DOHH2 (cell line): Measurements from ENCODE around the gene NENF.

Source experiments
- H3F3A ChIP-seq: fragments of 200-600 bp; sonication (generic), shearing (Covaris generic); 2 replicates; pipeline ENCODE4 v1.6.0; 2016; ENCODE audit warnings: antibody characterized with exemption, mild to moderate bottlenecking; ENCODE audit not compliant: control insufficient read depth, insufficient read depth
- H3K27ac ChIP-seq: fragments of 200-600 bp; sonication (generic); 2 replicates; pipeline ENCODE4 v1.5.1; 2014; ENCODE audit warnings: low read depth, mild to moderate bottlenecking, low read length, moderate library complexity
- H3K27me3 ChIP-seq: fragments of 200-600 bp; sonication (generic); 2 replicates; pipeline ENCODE4 v1.6.1; 2014; ENCODE audit warnings: mild to moderate bottlenecking, low read length, mixed read lengths; ENCODE audit not compliant: control insufficient read depth
- H3K36me3 ChIP-seq: fragments of 200-600 bp; sonication (generic); 2 replicates; pipeline ENCODE4 v1.6.1; 2014; ENCODE audit warnings: mild to moderate bottlenecking, low read length, moderate library complexity, mixed read lengths; ENCODE audit not compliant: control insufficient read depth
- H3K4me1 ChIP-seq: fragments of 200-600 bp; sonication (generic); 2 replicates; pipeline ENCODE4 v1.6.1; 2014; ENCODE audit warnings: mild to moderate bottlenecking, low read length, mixed read lengths; ENCODE audit not compliant: control insufficient read depth
- H3K4me2 ChIP-seq: fragments of 200-600 bp; sonication (generic); 2 replicates; pipeline ENCODE4 v1.6.0; 2014; ENCODE audit warnings: mild to moderate bottlenecking, low read length, moderate library complexity
- H3K4me3 ChIP-seq: fragments of 200-600 bp; sonication (generic); 2 replicates; pipeline ENCODE4 v1.5.1; 2014; ENCODE audit warnings: mild to moderate bottlenecking, low read length, mixed read lengths
- H3K79me2 ChIP-seq: fragments of 200-600 bp; sonication (generic); 2 replicates; pipeline ENCODE4 v1.6.1; 2014; ENCODE audit warnings: mild to moderate bottlenecking, low read length, mixed read lengths; ENCODE audit not compliant: control insufficient read depth
- H3K9me2 ChIP-seq: fragments of 200-600 bp; sonication (generic); replicated peaks from 2 replicates; pipeline ENCODE4 v1.6.1; 2014; ENCODE audit warnings: mild to moderate bottlenecking, low read length, mixed read lengths; ENCODE audit not compliant: control insufficient read depth
- H3K9me3 ChIP-seq: fragments of 200-600 bp; sonication (generic); 2 replicates; pipeline ENCODE4 v1.6.1; 2014; ENCODE audit warnings: antibody characterized with exemption, low read length, mixed read lengths; ENCODE audit not compliant: control insufficient read depth, insufficient read depth
- H4K20me1 ChIP-seq: fragments of 200-600 bp; sonication (generic); 2 replicates; pipeline ENCODE4 v1.6.0; 2014; ENCODE audit warnings: low read depth, mild to moderate bottlenecking, antibody characterized with exemption, low read length, moderate library complexity; ENCODE audit not compliant: control insufficient read depth, insufficient read depth
- CTCF ChIP-seq: fragments of 200-600 bp; sonication (generic); IDR thresholded peaks from one replicate; pipeline ENCODE4 v1.5.1; 2014; ENCODE audit warnings: antibody characterized with exemption, mild to moderate bottlenecking, low read depth, low read length; ENCODE audit not compliant: poor library complexity, severe bottlenecking
- EZH2phosphoT487 ChIP-seq: fragments of 200-600 bp; sonication (generic); IDR thresholded peaks from 2 replicates; pipeline ENCODE4 v1.6.1; 2017; ENCODE audit warnings: borderline replicate concordance, mild to moderate bottlenecking, antibody characterized with exemption, low read length, moderate library complexity, mixed read lengths

Gene NENF

DNA sequence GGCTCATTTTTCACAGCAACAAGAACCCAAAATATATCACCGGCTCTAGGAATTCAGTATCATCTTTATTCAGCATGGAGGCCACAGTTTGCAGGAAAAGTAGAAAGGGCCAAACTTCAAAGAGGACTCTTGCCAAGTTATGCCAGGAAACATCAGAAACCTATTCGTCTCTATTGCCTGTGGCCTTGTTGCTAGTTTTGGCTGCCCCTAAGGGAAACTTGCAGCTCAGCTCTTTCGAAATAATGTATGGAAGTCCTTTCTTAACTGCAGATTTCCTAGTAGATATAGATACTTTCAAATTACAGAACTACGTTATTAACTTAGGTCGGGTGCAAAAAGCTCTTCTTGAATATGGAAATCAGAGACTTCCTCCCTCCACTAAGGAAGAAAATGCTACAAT is 4.2 kb upstream of the NENF start:
- peaks cover 5% of the 10 kb centered on the region for H3K79me2 ChIP-seq
- peaks cover 8% of the 10 kb centered on the region; the same call in 1 of the 2 replicates for H3K27me3 ChIP-seq
- H3K4me3 ChIP-seq, result no peak overlapping the region
- no peaks in the 10 kb centered on the region for H3K36me3 ChIP-seq
- no peak overlapping the region for H3K27ac ChIP-seq
- no peaks in the 10 kb centered on the region for H3K9me2 ChIP-seq
- no peaks in the 10 kb centered on the region for H3F3A ChIP-seq
- H3K9me3 ChIP-seq, result no peaks in the 10 kb centered on the region
- peaks cover 11% of the 10 kb centered on the region for H3K4me1 ChIP-seq
- no peaks in the 10 kb centered on the region for H4K20me1 ChIP-seq
- TF ChIP-seq EZH2phosphoT487, result no peak
- TF ChIP-seq CTCF, result no peak
- no peak overlapping the region for H3K4me2 ChIP-seq

DNA sequence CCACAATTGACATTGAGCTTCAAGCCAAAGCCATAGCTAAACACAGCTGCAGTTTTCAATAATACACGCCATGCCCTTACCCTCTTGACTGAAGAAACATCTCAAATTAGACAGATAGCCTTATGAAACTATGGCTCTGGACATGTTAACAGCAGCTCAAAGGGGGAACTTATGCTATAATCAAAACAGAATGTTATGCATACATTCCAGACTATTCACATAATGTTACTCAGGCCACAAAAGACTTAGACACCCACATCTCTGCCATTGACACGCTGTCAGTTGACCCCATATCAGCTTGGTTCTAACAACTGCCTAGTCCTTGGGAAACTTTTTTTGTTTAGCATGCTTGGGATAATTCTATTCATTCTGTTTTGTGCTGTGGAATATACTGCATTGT is 2.3 kb upstream of the NENF start:
- no peaks in the 10 kb centered on the region for H3K9me2 ChIP-seq
- peaks cover 20% of the 10 kb centered on the region for H3K4me1 ChIP-seq
- no peaks in the 10 kb centered on the region for H3F3A ChIP-seq
- no peak overlapping the region for H3K4me2 ChIP-seq
- peaks cover 2% of the 10 kb centered on the region; the same call in 1 of the 2 replicates for H3K27me3 ChIP-seq
- no peaks in the 10 kb centered on the region for H3K9me3 ChIP-seq
- TF ChIP-seq CTCF (no peak), EZH2phosphoT487 (no peak)
- no peak overlapping the region for H3K4me3 ChIP-seq
- H4K20me1 ChIP-seq, result no peaks in the 10 kb centered on the region
- no peaks in the 10 kb centered on the region for H3K36me3 ChIP-seq
- no peak overlapping the region for H3K27ac ChIP-seq
- H3K79me2 ChIP-seq, result peaks cover 23% of the 10 kb centered on the region

DNA sequence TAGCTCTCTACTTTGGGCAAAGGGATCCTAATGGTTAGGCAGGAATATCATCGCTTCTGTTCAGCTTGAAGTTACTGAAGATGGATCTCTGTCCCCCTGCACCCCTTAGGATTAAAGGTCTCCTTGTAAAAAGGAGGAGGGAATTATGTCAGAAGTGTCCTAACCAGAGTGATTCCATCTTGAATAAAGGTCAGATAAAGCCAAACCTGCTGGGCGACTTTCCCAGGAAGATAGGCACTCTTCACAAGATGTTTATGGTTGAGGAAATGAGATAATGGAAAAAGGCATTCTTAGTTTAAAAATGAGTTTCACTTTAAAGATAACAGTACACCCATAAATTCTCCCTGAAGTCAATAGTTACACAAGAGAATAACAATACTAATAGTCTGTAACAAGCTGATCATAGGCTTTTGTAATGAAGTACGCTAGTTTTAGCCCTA is 1.7 kb upstream of the NENF start:
- H3K27me3 ChIP-seq, result 0 out of 2 replicates have a peak, but pooled peaks cover 2% of the 10 kb centered on the region
- H3K79me2 ChIP-seq, result peaks cover 23% of the 10 kb centered on the region
- H3F3A ChIP-seq, result no peaks in the 10 kb centered on the region
- TF ChIP-seq EZH2phosphoT487 (no peak), CTCF (no peak)
- H3K4me2 ChIP-seq, result no peak overlapping the region
- H3K9me2 ChIP-seq, result no peaks in the 10 kb centered on the region
- H4K20me1 ChIP-seq, result no peaks in the 10 kb centered on the region
- no peak overlapping the region for H3K27ac ChIP-seq
- no peaks in the 10 kb centered on the region for H3K36me3 ChIP-seq
- peaks cover 20% of the 10 kb centered on the region for H3K4me1 ChIP-seq
- H3K4me3 ChIP-seq, result no peak overlapping the region
- H3K9me3 ChIP-seq, result no peaks in the 10 kb centered on the region
